ENCODE results near the gene HFE. TPM values are rescaled to one million over a fixed set of nuclear protein-coding genes. Genes with fewer than 3 reads are reported as not detected.

Gene HFE
- total and polyA plus RNA-seq, 2 of the 13 experiments (the other 11 are each of a cell fraction or from before 2014, with no cell fraction given): 3.7 to 6.3 TPM

DNA sequence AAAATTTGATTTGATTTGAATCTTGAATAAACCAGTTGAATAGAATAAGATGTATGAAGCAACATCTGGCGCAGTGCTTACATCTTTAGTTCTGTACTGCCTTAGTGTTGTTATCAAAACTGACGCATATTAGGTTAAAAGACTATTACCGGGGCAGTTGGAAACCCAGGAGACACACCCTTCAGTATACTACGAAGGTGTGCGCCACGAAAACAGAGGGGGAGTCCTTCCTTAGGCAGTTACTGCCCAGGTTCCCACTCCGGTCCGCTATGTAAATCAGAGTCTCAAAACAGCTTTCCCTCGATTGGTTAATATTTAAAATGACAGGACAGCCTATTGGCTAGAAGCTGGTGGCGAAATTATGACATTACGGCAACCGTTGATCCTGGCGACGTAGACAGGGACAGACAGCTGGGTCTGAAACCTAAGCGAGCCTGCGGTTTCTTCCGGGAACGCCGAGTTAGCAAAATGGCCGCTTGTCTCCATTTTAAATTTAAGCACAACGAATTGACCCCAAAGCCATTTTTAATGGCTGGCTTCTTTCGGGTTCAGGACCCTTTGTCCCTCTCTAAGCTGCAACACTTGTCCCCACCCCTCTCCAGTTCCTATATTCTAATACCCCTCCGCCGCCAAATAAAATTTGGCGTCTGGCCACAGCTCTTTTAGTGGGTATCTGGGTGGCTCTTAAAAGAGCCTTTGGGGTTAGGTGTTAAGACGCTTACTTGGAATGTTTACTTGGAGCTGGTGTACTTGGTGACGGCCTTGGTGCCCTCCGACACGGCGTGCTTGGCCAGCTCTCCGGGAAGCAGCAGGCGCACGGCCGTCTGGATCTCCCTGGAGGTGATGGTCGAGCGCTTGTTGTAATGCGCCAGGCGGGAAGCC lies 35.8 kb downstream of the HFE start (continued):
- TF ChIP-seq PATZ1 (CRISPR knock-in tag; IDR thresholded peaks at IDR 0.05) (peak; percentile 90), ZFP41 (CRISPR knock-in tag; IDR thresholded peaks at IDR 0.05; ENCODE audit: borderline replicate concordance) (no peak), HES4 (CRISPR knock-in tag; IDR thresholded peaks at IDR 0.05; ENCODE audit: borderline replicate concordance) (0 out of 2 replicates have a peak, but pooled peaks have one; percentile 56), EZH2 (conservative IDR thresholded peaks at IDR 0.05; ENCODE audit: low read depth, low read length) (no peak), ZNF770 (CRISPR knock-in tag; IDR thresholded peaks at IDR 0.05) (0 out of 2 replicates have a peak, but pooled peaks have one; percentile 10), USF2 (IDR thresholded peaks at IDR 0.05; ENCODE audit: low read depth, low read length) (no peak), USF2 (CRISPR knock-in tag; IDR thresholded peaks at IDR 0.05; ENCODE audit: borderline replicate concordance) (no peak), TP53 (CRISPR knock-in tag; conservative IDR thresholded peaks at IDR 0.05) (peak; percentile 79; the same call in 1 of the 2 replicates), RFX1 (IDR thresholded peaks at IDR 0.05) (no peak), NAIF1 (CRISPR knock-in tag; IDR thresholded peaks at IDR 0.05; ENCODE audit: borderline replicate concordance) (no peak), SPEN (CRISPR knock-in tag; IDR thresholded peaks at IDR 0.05; ENCODE audit: low read depth) (peak; percentile 79), NR1H2 (CRISPR knock-in tag; IDR thresholded peaks at IDR 0.05; ENCODE audit: borderline replicate concordance, low read depth) (no peak; the same call in 1 of the 2 replicates), SALL2 (CRISPR knock-in tag; IDR thresholded peaks at IDR 0.05) (peak; percentile 58; the same call in 1 of the 2 replicates), ZNF496 (CRISPR knock-in tag; IDR thresholded peaks at IDR 0.05; ENCODE audit: insufficient replicate concordance) (no peak), BRD4 (CRISPR knock-in tag; IDR thresholded peaks at IDR 0.05) (no peak)
- TF ChIP-seq, protein P1, sequence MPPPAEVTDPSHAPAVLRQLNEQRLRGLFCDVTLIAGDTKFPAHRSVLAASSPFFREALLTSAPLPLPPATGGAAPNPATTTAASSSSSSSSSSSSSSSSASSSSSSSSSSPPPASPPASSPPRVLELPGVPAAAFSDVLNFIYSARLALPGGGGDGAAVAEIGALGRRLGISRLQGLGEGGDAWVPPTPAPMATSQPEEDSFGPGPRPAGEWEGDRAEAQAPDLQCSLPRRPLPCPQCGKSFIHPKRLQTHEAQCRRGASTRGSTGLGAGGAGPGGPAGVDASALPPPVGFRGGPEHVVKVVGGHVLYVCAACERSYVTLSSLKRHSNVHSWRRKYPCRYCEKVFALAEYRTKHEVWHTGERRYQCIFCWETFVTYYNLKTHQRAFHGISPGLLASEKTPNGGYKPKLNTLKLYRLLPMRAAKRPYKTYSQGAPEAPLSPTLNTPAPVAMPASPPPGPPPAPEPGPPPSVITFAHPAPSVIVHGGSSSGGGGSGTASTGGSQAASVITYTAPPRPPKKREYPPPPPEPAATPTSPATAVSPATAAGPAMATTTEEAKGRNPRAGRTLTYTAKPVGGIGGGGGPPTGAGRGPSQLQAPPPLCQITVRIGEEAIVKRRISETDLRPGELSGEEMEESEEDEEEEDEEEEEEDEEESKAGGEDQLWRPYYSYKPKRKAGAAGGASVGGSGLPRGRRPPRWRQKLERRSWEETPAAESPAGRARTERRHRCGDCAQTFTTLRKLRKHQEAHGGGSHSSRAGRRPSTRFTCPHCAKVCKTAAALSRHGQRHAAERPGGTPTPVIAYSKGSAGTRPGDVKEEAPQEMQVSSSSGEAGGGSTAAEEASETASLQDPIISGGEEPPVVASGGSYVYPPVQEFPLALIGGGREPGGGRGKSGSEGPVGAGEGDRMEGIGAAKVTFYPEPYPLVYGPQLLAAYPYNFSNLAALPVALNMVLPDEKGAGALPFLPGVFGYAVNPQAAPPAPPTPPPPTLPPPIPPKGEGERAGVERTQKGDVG (CRISPR knock-in tag; IDR thresholded peaks at IDR 0.05; ENCODE audit: borderline replicate concordance): peak; percentile 74; the same call in 1 of the 2 replicates
